GM12878 (cell line): Measurements from ENCODE around the gene IDI2. TPM values are rescaled to one million over a fixed set of nuclear protein-coding genes. Genes with fewer than 3 reads are reported as not detected.

Experiments
- ATAC-seq: fragments of 200-7000 bp; cut with Tn5 transposase; 3 replicates; pipeline ENCODE4 v1.9.1; 2020; ENCODE audit warnings: mild to moderate bottlenecking, moderate library complexity
- BruUV-seq: library from RNA; stranded (reverse); fragments of 400-500 nt; replicated peaks from 2 replicates; lab custom pipeline; 2021; lab: Mats Ljungman, UMichigan
- CTCF ChIA-PET: fragments of 300-600 bp; sonication (Branson Sonifier 250); formaldehyde crosslinking; extraction: SDS; loops from one replicate; lab custom pipeline; 2021; ENCODE audit warnings: inconsistent platforms; lab: Yijun Ruan, JAX
- POLR2A ChIA-PET: fragments of 350-600 bp; formaldehyde crosslinking; extraction: SDS; loops from one replicate; lab custom pipeline; 2021; ENCODE audit warnings: inconsistent platforms; lab: Charles Lee
- RAD21 ChIA-PET: fragments of 300-600 bp; sonication (Branson Sonifier 250); formaldehyde crosslinking; loops from one replicate; lab custom pipeline; 2023; ENCODE audit warnings: antibody characterized with exemption; ENCODE audit not compliant: unreplicated experiment; lab: Charles Lee
- SMC1A ChIA-PET: fragments of 300-600 bp; sonication (Branson Sonifier 250); formaldehyde crosslinking; loops from one replicate; lab custom pipeline; 2023; ENCODE audit not compliant: unreplicated experiment, uncharacterized antibody; lab: Charles Lee
- DNase-seq: peaks from one replicate; pipeline ENCODE4 v3.0.0-alpha.2; 2011; ENCODE audit warnings: low read depth, low spot score
- FAIRE-seq: peaks from 3 replicates; lab custom pipeline; 2011; peaks lifted over from hg19 to GRCh38; lab: Jason Lieb, UNC
- H2AFZ ChIP-seq: 2 replicates; pipeline ENCODE4 v1.6.0; 2011; ENCODE audit warnings: low read depth, low read length, control low read depth; ENCODE audit not compliant: control insufficient read depth
- H3K27ac ChIP-seq: 2 replicates; pipeline ENCODE4 v1.5.1; 2011; ENCODE audit warnings: control low read depth; ENCODE audit not compliant: control insufficient read depth, insufficient read depth
- H3K27me3 ChIP-seq, 2 experiments: replicated peaks in 1 of 2; 2 replicates each; pipeline versions ENCODE4 v1.6.0 to v1.6.1; 2011; ENCODE audit warnings: low read length in 1 of 2; ENCODE audit not compliant: control insufficient read depth in 2 of 2, insufficient read depth in 2 of 2
- H3K36me3 ChIP-seq, 2 experiments: 2 replicates each; pipeline ENCODE4 v1.5.1; 2011; ENCODE audit warnings: low read length in 1 of 2; ENCODE audit not compliant: control insufficient read depth in 2 of 2, insufficient read depth in 2 of 2
- H3K4me1 ChIP-seq: 2 replicates; pipeline ENCODE4 v1.6.1; 2011; ENCODE audit warnings: mild to moderate bottlenecking, low read length, moderate library complexity, mixed read lengths; ENCODE audit not compliant: control insufficient read depth, insufficient read depth
- H3K4me2 ChIP-seq: 2 replicates; pipeline ENCODE4 v1.6.0; 2011; ENCODE audit warnings: control low read depth; ENCODE audit not compliant: control insufficient read depth, insufficient read depth
- H3K4me3 ChIP-seq: fragments of 200-600 bp; sonication (generic); 2 replicates; pipeline ENCODE4 v1.5.1; 2016
- H3K79me2 ChIP-seq: 2 replicates; pipeline ENCODE4 v1.6.0; 2011; ENCODE audit warnings: low read length; ENCODE audit not compliant: control insufficient read depth, insufficient read depth
- H3K9ac ChIP-seq: 2 replicates; pipeline ENCODE4 v1.8.0; 2011; ENCODE audit warnings: low read length, control low read depth, mixed read lengths; ENCODE audit not compliant: control insufficient read depth, insufficient read depth
- H3K9me3 ChIP-seq: replicated peaks from 3 replicates; pipeline ENCODE4 v1.5.1; 2011; ENCODE audit warnings: mild to moderate bottlenecking, low read length; ENCODE audit not compliant: control insufficient read depth, insufficient read depth
- H4K20me1 ChIP-seq: 2 replicates; pipeline ENCODE4 v1.6.0; 2011; ENCODE audit not compliant: control insufficient read depth, insufficient read depth
- BHLHE40 ChIP-seq, 2 experiments: fragments of 450-650 bp in 1 of 2; IDR thresholded peaks; 2 replicates each; pipeline ENCODE4 v1.6.1; 2011 to 2017; ENCODE audit warnings: low read depth in 2 of 2, borderline replicate concordance in 1 of 2, improper control_type of control experiment in 1 of 2, low read length in 1 of 2, mild to moderate bottlenecking in 1 of 2
- GABPA ChIP-seq: IDR thresholded peaks from 2 replicates; pipeline ENCODE4 v1.6.1; 2014; ENCODE audit warnings: antibody characterized with exemption, low read depth, mild to moderate bottlenecking, inconsistent platforms
- HCFC1 ChIP-seq: fragments of 150-350 bp; IDR thresholded peaks from 2 replicates; pipeline ENCODE4 v1.6.1; 2014; ENCODE audit warnings: low read length
- HDGF ChIP-seq: fragments of 450-650 bp; IDR thresholded peaks from 2 replicates; pipeline ENCODE4 v1.6.1; 2016; ENCODE audit warnings: antibody characterized with exemption
- IKZF1 ChIP-seq: fragments of 450-650 bp; conservative IDR thresholded peaks from 2 replicates; pipeline ENCODE4 v1.6.1; 2017; ENCODE audit warnings: antibody characterized with exemption, mild to moderate bottlenecking
- KAT2A ChIP-seq: conservative IDR thresholded peaks from 2 replicates; pipeline ENCODE4 v1.6.1; 2011; ENCODE audit warnings: low read depth, low read length; ENCODE audit not compliant: control insufficient read depth
- LARP7 ChIP-seq: fragments of 450-650 bp; IDR thresholded peaks from 2 replicates; pipeline ENCODE4 v1.6.1; 2017; ENCODE audit warnings: mild to moderate bottlenecking
- MEF2B ChIP-seq: fragments of 450-650 bp; IDR thresholded peaks from 2 replicates; pipeline ENCODE4 v1.6.1; 2018; ENCODE audit warnings: mild to moderate bottlenecking, moderate library complexity; ENCODE audit not compliant: partially characterized antibody, poor library complexity, severe bottlenecking
- MTA2 ChIP-seq: fragments of 450-650 bp; IDR thresholded peaks from 2 replicates; pipeline ENCODE4 v1.6.1; 2016; ENCODE audit warnings: low read depth, mild to moderate bottlenecking, moderate library complexity
- NFYB ChIP-seq: IDR thresholded peaks from 2 replicates; pipeline ENCODE4 v1.6.1; 2011; ENCODE audit warnings: low read depth, mild to moderate bottlenecking, low read length, improper control_type of control experiment, moderate library complexity; ENCODE audit not compliant: insufficient read depth
- NR2F1 ChIP-seq: fragments of 450-650 bp; conservative IDR thresholded peaks from 2 replicates; pipeline ENCODE4 v1.6.1; 2017; ENCODE audit warnings: mild to moderate bottlenecking
- POLR2AphosphoS5 ChIP-seq: IDR thresholded peaks from 2 replicates; pipeline ENCODE4 v1.6.1; 2011; ENCODE audit warnings: mild to moderate bottlenecking, low read length, inconsistent platforms
- RBBP5 ChIP-seq: fragments of 200-600 bp; sonication (generic); conservative IDR thresholded peaks from 2 replicates; pipeline ENCODE4 v1.6.1; 2016
- SIX5 ChIP-seq: IDR thresholded peaks from 2 replicates; pipeline ENCODE4 v1.6.1; 2011; ENCODE audit warnings: mild to moderate bottlenecking, low read depth, low read length, moderate library complexity; ENCODE audit not compliant: severe bottlenecking
- SREBF2 ChIP-seq: IDR thresholded peaks from 2 replicates; pipeline ENCODE4 v1.6.1; 2012; ENCODE audit warnings: mild to moderate bottlenecking, low read length
- TCF12 ChIP-seq: IDR thresholded peaks from 2 replicates; pipeline ENCODE4 v1.6.1; 2011; ENCODE audit warnings: low read depth, mild to moderate bottlenecking, low read length
- YY1 ChIP-seq: IDR thresholded peaks from 2 replicates; pipeline ENCODE4 v1.6.1; 2011; ENCODE audit warnings: low read depth, mild to moderate bottlenecking, low read length
- ZNF207 ChIP-seq: fragments of 450-650 bp; IDR thresholded peaks from 2 replicates; pipeline ENCODE4 v1.6.1; 2014; ENCODE audit warnings: antibody characterized with exemption, mild to moderate bottlenecking, borderline replicate concordance
- ZNF217 ChIP-seq: fragments of 450-650 bp; IDR thresholded peaks from 2 replicates; pipeline ENCODE4 v1.6.1; 2017; ENCODE audit warnings: antibody characterized with exemption, mild to moderate bottlenecking
- WGBS: methylation state at CpG from one replicate; pipeline ENCODE4 v1.1.6; 2016; ENCODE audit warnings: low lambda C conversion rate; ENCODE audit not compliant: insufficient replicate concordance, insufficient coverage; ENCODE audit errors: missing lambda C conversion rate; 5-methylcytosine and 5-hydroxymethylcytosine counted together
- in situ Hi-C: fragments of 300-500 bp; cut with MboI; formaldehyde crosslinking; loops from 9 replicates; pipeline ENCODE4 v1.14.3; 2018; ENCODE audit warnings: mixed read lengths
- intact Hi-C: fragments of 100-400 bp; cut with micrococcal nuclease; formaldehyde crosslinking; loops from one replicate; pipeline ENCODE4 v1.14.2; 2022; ENCODE audit not compliant: unreplicated experiment
- polyA plus RNA-seq, 11 experiments: library from polyadenylated mRNA; depleted of rRNA in 4 of 11; unstranded in 6 of 11; stranded (reverse) in 5 of 11; fragments of >200 nt; fragmentation: Nextera tagmentation in 4 of 11; fragmentation: Illumina TruSeq in 1 of 11; extraction: Ambion mirVana in 4 of 11; extraction: Trizol in 1 of 11; gene quantifications; 1 replicate in 1 of 11; 2 replicates in 10 of 11; pipeline versions ENCODE4 v1.2.1 to v1.2.3, GENCODE V29; 2011 to 2016; ENCODE audit warnings: inconsistent platforms in 2 of 11, missing spikeins in 2 of 11, low read depth in 1 of 11
- total RNA-seq, 4 experiments: library from RNA; depleted of rRNA in 3 of 4; stranded (reverse); fragments of >200 nt in 3 of 4; fragmentation: Illumina TruSeq in 1 of 4; extraction: Trizol in 1 of 4; gene quantifications; 2 replicates each; pipeline versions ENCODE4 v1.2.1 to v1.2.3, GENCODE V29; 2013 to 2021
- TF ChIP-seq, protein P1 (sequence below): fragments of 450-650 bp; IDR thresholded peaks from 2 replicates; pipeline ENCODE4 v1.6.1; 2018; ENCODE audit warnings: borderline replicate concordance, mild to moderate bottlenecking; ENCODE audit not compliant: partially characterized antibody
- TF ChIP-seq, protein P2 (sequence below): fragments of 450-650 bp; conservative IDR thresholded peaks from 2 replicates; pipeline ENCODE4 v1.6.1; 2017; ENCODE audit warnings: mild to moderate bottlenecking, moderate library complexity

IDI2 gene
- total and polyA plus RNA-seq, 10 of the 15 experiments (the other 5 are each of a cell fraction or from before 2014, with no cell fraction given), result 0.06 TPM; not detected in 9

DNA sequence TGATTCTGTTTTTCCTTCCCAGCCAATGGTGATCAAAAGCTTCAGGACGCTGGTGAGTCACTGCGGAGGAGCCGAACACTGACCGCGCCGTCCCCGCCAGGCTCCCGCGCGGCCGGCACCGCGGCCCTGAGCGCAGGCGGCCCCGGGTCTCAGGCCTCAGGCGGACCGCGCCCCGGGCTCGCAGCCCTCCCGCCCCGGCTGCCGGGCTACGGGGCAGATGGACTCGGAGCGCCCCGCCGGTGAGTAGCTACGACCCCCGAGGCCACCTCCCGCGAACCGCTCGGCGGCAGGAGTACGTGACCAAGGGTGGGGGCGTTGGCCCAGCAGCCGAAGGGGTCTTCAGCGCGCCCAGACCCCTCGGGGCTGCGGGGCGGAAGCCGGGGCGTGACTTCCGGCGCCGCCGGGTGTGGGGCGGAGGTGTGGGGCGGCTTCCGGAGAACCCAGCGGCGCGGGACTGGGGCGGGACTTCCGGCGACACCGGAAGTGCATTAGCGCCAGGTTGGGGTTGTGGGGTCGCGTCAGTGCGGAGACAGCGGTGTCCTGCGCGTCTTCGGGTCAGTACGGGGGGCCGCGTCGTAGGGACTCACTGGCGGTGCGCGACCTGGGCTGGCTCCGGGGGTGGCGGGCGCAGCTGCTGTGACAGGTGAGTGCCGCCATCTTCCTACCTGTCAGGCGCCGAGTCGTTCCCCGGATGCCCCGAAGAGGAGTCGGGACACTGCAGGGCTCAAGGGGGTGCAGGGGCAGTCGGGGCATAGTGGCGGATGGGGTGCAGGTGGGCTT lies 30.9 kb upstream of the IDI2 start, which contains the start of gene WDR37:
Gene WDR37 (plus strand): TSS at position 60 of the 780 bp plus-strand sequence. CDS start 15,771 bp downstream, outside the sequence.
- Histone ChIP-seq H3K4me2 (peak within 1 kb of the TSS; percentile 87), H3K27me3 (no peaks in the 10 kb centered on the region), H3K9ac (peak within 1 kb of the TSS; percentile 89), H2AFZ (peak within 1 kb of the TSS; percentile 89), H3K36me3 (peaks cover 0 to 13% of the 10 kb centered on the region in 2 experiments; a peak in 2 of 4 replicates), H4K20me1 (no peaks in the 10 kb centered on the region), H3K4me1 (peaks cover 21% of the 10 kb centered on the region), H3K79me2 (peaks cover 92% of the 10 kb centered on the region), H3K9me3 (no peaks in the 10 kb centered on the region), H3K27ac (peak within 1 kb of the TSS; percentile 85), H3K4me3 (peak within 1 kb of the TSS; percentile 89)
- no TSS peak for BruUV-seq
- intact Hi-C loops (no loop called here), in situ Hi-C loops (no loop called here)
- POLR2A ChIA-PET, result interaction anchor here (0.7 to 2.5 kb wide), 3 partner anchors 12 to 68 kb away, joined by 3 to 9 read pairs (median 3); partner anchors contain the start of gene GTPBP4
- CTCF ChIA-PET, result no interaction called here
- ATAC-seq (peak; percentile 94), DNase-seq (no peak), FAIRE-seq (no peak)
- SMC1A ChIA-PET, result interaction anchor here (1.4 to 1.8 kb wide), 3 partner anchors 11 to 129 kb away, joined by 3 to 7 read pairs (median 3); no protein-coding TSS in a partner anchor
- RAD21 ChIA-PET, result interaction anchor here (1.5 kb wide), 1 partner anchor 11 kb away, joined by 6 read pairs; no protein-coding TSS in a partner anchor
- 2% methylated on average over 65 of the region's 87 CpGs for WGBS
- peak; percentile 46; the same call in 1 of the 2 replicates for TF ChIP-seq MTA2
- peak; percentile 90 for TF ChIP-seq LARP7
- peak; percentile 52; the same call in 1 of the 2 replicates for TF ChIP-seq SREBF2
- TF ChIP-seq BHLHE40 (IDR thresholded peaks at IDR 0.05; ENCODE audit: borderline replicate concordance in 1 of 2, low read depth in 2 of 2, low read length in 1 of 2), result peak; percentile 29 to 78; a peak in 3 of 4 replicates
- TF ChIP-seq NFYB, result peak; percentile 43; the same call in 1 of the 2 replicates
- TF ChIP-seq ZNF217, result peak; percentile 69; the same call in 1 of the 2 replicates
- peak; percentile 17; the same call in 1 of the 2 replicates for TF ChIP-seq RBBP5
- peak; percentile 90 for TF ChIP-seq NR2F1
- no peak for TF ChIP-seq KAT2A
- TF ChIP-seq YY1, result peak; percentile 93
- no peak; the same call in 1 of the 2 replicates for TF ChIP-seq ZNF207
- peak; percentile 65 for TF ChIP-seq HCFC1
- TF ChIP-seq POLR2AphosphoS5, result peak; percentile 66
- no peak for TF ChIP-seq TCF12
- TF ChIP-seq HDGF, result peak; percentile 82; the same call in 1 of the 2 replicates
- TF ChIP-seq SIX5, result peak; percentile 46
- TF ChIP-seq, protein P1, sequence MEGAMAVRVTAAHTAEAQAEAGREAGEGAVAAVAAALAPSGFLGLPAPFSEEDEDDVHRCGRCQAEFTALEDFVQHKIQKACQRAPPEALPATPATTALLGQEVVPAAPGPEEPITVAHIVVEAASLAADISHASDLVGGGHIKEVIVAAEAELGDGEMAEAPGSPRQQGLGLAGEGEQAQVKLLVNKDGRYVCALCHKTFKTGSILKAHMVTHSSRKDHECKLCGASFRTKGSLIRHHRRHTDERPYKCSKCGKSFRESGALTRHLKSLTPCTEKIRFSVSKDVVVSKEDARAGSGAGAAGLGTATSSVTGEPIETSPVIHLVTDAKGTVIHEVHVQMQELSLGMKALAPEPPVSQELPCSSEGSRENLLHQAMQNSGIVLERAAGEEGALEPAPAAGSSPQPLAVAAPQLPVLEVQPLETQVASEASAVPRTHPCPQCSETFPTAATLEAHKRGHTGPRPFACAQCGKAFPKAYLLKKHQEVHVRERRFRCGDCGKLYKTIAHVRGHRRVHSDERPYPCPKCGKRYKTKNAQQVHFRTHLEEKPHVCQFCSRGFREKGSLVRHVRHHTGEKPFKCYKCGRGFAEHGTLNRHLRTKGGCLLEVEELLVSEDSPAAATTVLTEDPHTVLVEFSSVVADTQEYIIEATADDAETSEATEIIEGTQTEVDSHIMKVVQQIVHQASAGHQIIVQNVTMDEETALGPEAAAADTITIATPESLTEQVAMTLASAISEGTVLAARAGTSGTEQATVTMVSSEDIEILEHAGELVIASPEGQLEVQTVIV, result peak; percentile 58
- TF ChIP-seq, protein P2, sequence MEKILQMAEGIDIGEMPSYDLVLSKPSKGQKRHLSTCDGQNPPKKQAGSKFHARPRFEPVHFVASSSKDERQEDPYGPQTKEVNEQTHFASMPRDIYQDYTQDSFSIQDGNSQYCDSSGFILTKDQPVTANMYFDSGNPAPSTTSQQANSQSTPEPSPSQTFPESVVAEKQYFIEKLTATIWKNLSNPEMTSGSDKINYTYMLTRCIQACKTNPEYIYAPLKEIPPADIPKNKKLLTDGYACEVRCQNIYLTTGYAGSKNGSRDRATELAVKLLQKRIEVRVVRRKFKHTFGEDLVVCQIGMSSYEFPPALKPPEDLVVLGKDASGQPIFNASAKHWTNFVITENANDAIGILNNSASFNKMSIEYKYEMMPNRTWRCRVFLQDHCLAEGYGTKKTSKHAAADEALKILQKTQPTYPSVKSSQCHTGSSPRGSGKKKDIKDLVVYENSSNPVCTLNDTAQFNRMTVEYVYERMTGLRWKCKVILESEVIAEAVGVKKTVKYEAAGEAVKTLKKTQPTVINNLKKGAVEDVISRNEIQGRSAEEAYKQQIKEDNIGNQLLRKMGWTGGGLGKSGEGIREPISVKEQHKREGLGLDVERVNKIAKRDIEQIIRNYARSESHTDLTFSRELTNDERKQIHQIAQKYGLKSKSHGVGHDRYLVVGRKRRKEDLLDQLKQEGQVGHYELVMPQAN, result peak; percentile 81
- peak; percentile 78 for TF ChIP-seq IKZF1
- TF ChIP-seq MEF2B, result peak; percentile 68
- peak; percentile 97 for TF ChIP-seq GABPA
